Activated T-cell treated with anti-CD3 and anti-CD28 coated beads for 1 hour (primary cell): ENCODE results near the gene TAF4.

Experiments used
- DNase-seq: peaks from one replicate; pipeline ENCODE4 v3.0.0-alpha.2; 2020; ENCODE audit warnings: low read depth

The TAF4 gene

DNA sequence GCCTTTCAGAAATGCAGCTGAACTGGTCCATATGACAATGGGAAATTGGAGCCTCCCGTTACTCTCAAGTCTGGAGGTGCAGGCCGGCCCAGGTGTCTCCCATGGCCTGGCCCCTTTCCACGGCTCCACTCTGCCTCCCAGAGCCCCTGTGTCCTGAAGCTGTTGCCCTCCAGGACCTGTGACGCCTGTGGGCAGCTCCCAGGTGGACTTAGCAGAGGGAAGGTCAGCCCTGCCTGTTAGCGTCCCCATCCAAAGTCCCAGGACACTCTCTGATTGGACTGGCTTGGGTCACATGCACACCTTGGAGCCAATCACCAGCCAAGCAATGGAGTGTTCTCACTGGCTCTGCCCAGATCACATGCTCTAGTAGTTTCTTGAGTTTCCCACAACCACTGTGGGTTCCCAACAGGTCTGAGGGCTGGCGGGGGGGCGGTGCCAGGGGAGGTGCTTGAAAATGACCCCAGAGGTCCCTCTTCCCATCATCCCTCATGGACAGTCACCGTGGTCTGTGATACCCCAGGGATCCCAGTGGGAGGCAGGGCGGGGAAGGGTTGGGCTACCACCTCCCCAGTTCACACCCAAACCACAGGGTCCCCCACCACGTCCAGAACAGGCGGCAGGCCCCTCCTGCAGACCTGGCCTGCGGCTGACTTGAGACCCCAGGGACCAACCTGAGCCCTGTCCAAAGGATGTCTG is 135.6 kb downstream of the TAF4 start:
- DNase-seq = no peak

DNA sequence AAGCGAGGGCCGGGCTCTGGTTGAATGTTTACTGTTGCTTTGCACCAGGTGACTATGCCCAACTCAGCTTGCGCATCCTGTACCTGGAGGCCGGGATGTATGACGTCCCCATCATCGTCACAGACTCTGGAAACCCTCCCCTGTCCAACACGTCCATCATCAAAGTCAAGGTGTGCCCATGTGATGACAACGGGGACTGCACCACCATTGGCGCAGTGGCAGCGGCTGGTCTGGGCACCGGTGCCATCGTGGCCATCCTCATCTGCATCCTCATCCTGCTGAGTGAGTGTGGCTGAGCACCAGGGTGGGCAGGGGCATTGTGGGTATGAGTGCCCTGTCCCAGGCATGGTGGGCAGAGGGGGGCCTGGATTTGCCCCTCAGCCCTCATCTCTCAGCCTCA is 136.1 kb downstream of the TAF4 start:
- no peak for DNase-seq

DNA sequence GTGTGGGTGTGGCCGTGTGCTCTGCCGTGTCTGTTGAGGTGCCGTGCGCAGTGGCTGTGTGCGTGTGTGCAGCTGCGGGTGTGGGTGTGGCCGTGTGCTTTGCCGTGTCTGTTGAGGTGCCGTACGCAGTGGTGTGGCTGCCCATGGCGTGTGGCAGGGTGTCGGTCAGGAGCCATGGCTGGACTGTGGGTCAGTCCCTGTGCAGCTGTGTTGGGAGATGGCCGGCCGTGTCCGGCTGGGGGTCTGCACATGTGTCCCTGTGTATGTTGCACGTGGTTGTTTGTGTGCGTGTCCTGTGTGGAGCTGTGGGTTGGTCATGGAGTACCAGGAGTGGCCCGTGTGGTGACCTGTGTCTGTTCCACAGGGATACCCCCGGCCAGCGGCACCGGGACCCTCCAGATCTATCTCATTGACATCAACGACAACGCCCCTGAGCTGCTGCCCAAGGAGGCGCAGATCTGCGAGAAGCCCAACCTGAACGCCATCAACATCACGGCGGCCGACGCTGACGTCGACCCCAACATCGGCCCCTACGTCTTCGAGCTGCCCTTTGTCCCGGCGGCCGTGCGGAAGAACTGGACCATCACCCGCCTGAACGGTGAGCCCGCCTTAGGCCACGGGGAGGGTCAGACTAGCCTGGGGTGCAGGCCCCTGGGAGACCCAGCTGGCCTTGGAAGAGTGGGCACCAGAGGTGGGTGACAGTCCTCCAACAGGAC is 137.7 kb downstream of the TAF4 start:
- DNase-seq = no peak

DNA sequence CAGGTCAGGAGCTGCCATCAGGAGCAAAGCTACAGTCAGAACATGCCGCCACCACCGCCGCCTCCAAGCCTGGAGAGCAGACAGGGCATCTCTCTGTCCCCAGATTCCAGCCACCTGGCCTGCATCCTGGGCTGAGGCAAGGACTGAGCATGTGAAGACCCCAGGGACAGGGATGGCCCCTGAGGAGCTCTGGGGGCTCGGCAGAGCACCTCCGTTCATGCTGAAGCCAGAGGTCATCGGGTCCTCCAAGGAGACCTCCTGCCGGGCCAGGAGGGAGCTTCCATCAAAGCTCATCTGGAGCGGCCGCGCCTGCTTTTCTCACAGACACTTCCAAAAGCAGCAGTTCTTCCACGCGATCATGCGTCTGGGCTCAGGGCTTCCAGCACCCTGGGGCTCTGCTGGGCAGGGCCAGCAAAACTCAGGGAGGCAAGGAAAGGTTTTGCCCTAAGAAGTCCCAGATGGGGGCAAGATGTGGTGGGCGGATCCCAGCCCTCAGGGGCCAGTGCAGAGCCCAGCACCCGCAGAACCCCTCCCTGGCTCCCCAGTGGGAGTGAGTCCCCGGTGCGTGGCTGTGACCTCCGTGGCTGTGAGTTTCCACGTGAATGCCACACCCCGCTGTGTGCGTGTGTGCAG is 138.4 kb downstream of the TAF4 start:
- no peak for DNase-seq

DNA sequence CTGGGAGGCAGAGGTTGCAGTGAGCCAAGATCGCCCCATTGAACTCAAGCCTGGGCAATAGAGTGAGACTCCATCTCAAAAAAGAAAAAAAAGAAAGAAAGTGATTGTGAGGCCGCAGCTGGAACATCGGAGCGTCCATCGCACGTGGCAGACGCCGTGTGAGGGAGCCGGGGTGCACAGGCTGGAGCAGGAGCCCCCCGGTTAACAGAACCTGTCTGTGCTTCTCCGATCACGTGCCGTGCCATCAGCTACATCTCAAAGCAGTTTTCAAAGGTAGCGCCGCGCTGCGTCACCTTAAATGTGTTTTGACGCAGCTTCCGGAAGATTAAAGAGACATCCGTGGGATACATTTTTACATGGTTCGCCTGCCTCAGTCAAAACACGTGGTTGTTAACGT is 138.9 kb downstream of the TAF4 start:
- DNase-seq = no peak

DNA sequence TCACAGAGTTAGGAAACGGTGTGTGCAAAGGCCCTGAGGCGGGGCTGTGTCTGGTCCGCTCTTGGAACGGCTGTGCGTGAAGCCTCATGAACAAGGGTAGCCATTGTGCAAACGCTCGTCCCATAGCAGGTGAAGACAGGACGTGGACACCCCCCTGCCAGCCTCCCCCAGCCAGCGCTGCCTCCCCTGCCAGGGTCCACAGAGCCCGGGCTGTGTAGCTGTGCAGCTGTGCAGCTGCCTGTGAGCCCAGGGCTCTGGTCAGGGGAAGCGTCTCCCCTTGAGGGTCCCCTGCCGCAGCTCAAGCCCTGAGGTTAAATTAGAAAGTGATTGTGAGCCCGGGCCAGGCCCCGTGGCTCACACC is 139.4 kb downstream of the TAF4 start:
- no peak for DNase-seq

DNA sequence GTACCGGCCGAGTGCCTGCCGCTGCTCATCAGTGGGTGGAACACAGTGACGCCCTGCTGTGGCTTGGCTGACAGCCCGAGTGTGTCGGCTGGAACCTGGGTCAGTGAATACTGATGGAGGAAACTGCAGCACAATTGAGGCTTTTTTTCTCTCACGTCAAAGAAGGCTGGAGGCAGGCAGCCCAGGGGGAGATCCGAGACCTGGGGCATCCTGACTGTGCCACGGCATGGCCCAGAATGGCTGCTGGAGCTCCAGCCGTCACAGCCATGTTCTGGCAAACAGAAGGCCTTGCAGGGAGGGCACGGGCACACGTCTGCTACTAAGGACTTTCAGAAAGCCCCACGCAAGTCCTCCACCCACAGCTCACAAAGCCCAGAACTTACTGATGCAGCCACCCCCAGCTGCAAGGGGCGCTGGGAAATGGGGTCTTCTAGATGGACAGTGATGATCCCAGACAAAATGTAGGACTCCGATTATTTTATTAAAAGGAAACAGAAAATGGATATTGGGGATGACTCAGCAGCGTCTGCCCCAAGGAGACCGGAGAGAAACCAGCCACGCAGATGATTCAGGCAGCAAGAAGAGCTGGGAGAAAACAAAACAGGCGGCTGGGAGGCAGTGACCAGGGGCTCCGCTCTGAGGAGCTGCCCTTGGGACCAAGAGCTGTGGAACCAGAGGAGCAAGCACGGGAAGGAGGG is 140.0 kb downstream of the TAF4 start:
- DNase-seq = no peak

DNA sequence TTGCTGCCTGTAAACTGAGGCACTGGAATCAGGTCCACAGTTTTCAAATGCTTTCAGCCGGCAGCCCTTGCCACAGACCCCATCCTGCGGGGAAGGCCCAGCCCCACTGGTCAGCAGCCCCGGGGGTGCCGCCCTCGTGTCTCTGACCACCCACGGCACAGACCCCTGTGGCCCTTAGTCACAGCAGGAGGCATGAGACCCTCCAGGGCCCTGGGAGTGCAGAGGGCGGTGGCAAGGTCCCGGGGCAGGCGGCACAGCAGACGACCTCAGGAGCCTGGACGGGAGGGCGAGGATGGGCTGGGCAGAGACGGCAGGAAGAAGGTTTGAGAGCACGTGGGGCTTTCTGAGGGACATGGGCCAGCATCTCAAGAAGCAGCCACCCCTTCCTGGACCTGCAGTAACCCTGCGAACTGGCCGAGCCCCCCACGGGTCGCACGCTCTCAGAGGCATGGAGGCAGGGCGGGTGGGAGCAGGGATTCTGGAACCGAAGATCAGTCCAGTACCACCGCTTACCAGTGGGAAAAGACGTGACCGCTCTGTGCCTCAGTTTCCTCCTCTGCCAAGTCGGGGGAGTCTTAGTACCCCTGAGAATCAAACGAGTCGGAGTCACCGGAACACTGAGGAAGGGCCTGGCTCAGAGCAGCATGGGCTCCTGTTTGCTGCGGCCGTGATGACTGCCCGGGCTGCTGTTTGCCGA is 140.7 kb downstream of the TAF4 start:
- DNase-seq = no peak
